OCI-M1 (cell line): ENCODE measurements around the gene MSI1.

Experiments used
- DNase-seq: peaks from one replicate; lab custom pipeline; 2025; lab: John Stamatoyannopoulos, UW

The MSI1 gene

DNA sequence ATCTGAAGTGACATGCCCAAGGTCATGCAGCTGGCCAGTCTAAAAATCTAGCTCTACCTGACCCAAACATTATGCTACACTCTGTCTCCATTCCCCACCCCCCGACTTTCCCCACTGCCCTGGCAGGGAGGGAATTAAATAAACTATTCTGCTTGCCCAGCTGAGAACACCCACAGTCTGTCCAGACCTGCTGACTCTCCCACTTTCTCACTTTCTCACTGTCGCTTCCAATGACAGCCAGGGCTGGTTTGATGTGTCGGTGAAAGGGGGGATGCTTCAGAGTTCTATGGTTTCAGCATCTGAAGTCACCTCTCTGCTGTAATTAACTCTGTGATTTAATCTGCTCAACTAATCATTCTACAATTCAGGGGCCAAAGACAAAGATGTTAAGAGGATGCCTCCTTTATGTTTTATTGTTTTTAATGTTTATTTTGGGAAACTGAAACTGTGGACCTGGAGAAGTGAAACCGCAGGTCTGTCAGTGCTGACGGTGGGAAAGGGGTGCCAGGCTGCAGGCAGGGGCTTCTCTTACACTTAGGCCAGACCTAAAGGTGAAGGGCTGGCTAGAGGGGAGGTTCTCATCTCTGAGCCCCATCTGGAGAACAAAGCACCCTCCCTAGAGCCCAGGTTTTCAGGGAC lies 8.1 kb upstream of the MSI1 start:
- no peak for DNase-seq

DNA sequence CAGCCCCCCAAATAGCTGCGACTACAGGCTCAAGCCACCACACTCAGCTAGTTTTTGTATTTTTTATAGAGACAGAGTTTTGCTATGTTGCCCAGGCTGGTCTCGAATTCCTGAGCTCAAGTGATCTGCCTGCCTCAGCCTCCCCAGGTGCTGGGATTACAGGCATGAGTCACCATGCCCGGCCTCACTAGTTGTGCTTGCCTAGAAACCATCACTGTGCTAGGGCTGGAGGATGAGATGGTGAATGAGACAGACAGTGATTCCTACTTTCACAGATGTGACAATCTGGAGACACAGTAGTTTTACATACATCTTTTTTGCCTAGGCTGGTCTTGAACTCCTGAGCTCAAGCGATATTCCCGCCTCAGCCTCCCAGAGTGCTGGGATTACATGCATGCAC lies 7.5 kb upstream of the MSI1 start:
- DNase-seq = no peak

DNA sequence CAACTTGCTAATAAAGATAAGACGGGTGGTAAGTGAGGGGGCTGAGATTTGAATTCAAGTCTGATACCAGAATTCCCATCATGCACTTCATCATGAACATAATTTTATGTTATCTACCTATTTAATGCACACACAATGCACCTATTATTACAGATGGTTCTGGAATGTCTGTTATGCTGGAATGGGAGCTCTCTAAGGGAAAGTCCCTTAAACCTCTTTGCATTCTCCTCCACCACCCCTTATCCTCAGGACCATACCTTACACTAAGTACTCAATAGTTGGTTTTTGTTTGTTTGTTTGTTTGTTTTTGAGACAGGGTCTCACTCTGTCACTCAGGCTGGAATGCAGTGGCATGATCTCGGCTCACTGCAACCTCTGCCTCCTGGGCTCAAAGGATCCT lies 7.0 kb upstream of the MSI1 start:
- no peak for DNase-seq

DNA sequence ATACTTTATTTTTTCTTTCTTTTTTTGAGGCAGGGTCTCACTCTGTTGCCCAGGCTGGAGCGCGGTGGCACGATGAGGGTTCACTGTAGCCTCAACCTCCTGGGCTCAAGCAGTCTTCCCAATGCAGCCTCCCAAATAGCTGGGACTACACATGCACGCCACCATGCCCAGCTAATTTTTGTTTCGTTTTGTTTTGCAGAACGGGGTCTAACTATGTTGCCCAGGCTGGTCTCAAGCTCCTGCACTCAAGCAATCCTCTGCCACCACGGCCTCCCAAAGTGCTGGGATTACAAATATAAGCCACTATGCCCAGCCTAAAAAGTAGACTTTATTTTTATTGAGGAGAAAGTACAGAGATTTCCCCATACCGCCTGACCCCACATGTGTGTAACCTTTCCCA lies 4.7 kb upstream of the MSI1 start:
- DNase-seq = no peak

DNA sequence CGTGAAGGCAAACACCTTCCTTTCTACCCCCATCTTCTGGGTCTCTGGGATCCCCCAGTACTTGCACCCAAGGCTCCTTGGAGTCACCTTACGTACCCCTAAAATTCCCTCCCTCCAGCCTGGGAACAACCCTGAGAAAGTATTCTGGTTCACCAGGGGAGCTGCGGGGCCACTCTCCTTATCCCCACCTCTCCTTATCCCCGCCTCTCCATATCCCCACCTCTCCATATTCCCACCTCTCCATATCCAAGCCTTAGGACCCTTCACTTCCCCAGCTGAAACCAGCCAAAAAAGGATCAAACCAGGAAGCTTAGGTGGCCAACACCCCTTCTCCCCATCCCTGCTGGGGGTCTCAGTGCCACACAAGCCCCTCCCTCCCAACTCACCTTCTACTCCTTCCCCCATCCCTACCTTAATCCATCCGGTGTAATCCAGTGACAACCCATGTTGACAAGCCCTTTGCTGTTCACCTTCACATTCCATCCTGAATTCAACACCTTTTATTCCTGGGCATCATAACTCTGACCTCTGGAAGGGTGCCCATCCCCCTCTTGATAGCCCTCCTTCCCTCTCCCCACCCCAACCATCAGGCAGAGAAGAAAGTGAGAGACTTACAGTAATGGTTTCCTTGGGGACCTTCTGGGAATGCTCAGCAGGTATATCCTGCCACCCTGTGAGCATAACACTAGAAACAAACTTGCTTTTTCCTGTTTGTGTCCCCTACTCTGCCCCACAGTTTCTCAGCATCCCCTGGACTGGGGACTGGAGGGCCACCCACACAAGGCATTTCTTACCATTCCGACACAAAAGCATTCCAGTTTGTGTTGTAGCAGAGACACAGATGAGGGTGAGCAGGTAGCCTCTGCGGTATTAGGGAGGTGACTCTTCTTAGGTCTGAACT lies 1.6 kb upstream of the MSI1 start:
- no peak for DNase-seq

DNA sequence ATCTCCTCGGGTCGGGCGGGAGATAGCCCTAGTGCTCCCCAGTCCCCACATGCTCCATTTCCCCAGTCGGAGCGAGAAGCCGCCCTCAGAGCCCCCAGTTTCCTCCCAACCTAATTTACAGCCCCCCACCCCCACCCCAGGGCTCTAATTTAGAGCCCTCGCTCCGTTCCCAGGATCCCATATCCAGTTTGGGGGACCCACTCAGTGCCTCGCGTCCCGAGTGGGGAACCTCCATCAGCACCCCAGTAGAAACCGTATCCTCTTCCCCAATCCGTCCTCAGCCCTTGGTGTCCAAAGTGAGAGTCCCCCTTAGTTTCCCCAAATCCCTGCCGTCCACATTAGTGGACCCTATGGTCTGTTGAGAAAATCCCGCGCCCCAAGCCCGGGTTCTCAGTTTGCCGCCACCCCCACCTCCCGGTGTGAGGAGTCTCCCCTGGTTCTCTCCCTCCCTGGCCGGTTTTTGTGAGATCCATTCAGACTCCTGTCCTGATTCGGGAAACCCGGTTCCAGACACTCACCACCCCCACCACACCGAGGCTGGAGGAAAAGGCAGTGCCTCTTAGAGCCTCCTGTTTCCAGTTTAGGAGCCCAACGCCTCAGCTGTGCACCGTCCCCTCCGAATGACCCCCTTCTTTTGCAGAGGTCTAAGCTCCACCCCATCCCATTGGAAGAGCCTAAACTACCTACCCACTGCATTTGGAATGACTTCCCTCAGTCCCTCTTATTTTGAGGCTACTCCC lies 809 bp upstream of the MSI1 start:
- no peak for DNase-seq

DNA sequence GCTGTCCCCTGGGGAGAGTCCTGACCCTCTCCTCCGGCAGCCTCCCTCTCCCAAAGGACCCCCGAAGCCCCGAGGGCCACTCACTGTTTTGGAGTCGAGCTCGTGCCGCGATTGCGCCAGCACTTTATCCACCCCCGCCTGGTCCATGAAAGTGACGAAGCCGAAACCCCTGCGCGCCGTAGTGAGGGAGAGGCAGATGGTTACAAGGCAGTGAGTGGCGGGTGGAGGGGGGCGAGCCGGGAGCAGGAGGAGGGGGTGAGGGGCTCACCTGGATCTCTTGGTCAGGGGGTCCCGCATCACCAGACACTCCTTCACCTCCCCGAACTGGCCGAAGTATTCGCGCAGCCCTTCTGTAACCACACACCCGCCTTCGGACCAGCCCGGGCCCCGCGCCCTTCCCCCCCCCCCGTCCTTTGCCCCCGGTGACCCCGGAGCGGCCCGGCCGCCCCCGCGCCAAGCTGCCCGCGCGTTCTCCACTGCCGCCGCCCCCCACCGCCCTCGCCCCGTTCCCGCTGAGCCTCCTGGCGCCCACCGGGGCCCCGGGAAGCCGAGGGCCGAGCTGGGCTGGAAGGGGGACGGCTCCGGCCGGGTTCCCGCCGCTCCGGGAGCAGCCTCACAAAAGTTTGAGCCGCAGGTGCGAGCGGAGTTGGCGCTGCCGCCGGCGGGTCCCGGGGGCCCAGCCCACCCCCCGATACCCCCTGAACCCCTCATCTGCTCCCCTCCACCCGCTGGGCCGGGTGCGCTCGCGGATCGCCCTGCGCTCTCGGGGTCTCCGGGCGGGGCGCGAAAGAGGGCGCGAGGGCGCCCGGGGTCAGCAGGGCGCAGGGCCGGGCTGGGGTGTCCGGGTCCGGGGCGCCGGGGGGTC lies 808 bp downstream of the MSI1 start:
- DNase-seq = no peak

DNA sequence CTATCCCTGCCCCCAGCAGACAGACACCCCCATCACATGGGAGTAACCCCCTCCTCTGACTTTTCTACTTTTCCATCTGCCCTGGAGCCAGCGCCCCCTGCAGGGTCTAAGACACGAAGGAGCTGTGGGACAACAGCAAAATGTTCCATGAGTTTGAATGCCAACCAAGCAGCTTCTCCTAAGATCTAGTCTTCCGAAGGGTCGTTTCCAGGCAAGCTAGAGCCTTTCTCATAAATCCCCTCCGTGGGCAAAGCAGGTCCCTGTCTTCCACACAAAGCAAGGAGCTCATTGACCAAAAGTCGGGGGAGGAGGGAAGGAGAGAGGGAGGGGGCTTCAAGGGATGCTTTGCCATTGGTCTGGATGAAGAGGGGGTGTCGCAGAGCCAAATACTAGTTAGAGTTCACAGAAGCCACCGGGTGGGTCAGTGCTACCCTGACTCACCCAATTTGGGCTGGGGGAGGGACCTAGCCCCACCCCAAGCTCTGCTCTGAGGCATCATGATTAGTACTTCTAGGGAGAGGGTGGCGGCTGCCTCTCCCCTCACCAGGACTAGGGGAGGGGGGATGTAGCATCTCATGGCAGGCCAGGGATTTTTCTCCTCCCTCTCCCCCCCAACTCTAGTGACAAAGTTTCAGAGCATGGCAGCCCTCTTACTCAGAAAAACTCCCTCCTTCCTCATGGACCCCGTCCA lies 1.6 kb downstream of the MSI1 start:
- DNase-seq = peak; percentile 7

DNA sequence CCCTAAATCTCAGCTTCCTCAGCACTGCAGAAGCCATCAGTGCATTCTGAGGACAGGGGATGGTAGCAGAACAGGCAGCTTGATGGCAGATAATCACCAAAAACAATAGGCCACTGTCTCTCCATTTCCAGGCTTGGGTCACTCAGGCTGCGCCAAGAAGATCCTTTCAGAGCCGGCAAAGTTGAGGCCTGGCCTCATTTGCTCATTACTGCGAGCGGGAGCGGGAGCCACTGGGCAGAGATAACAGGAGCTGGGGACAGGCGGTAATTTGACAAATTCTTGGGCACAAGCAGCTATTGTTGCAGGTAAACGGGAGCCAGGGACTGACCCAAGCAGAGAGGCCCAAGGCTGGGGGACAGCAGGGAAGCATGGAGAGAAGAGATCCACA lies 2.1 kb downstream of the MSI1 start:
- DNase-seq = no peak

DNA sequence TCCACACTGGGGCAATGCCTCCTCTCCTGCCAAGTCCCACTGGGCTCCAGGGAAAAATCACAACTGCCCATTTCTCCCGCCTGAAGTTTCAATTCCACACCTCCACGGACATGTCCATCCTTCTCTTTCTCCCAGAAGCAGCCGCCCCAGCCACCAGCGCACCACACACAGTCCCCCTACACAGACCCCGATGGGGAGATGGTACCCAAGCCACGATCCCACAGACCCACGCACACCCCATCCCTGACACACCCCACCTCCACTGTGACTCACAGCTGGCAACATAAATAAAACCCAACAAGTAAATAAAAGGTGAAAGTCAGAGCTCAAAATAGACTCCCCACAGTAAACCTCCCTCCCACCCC lies 2.6 kb downstream of the MSI1 start:
- DNase-seq = no peak

DNA sequence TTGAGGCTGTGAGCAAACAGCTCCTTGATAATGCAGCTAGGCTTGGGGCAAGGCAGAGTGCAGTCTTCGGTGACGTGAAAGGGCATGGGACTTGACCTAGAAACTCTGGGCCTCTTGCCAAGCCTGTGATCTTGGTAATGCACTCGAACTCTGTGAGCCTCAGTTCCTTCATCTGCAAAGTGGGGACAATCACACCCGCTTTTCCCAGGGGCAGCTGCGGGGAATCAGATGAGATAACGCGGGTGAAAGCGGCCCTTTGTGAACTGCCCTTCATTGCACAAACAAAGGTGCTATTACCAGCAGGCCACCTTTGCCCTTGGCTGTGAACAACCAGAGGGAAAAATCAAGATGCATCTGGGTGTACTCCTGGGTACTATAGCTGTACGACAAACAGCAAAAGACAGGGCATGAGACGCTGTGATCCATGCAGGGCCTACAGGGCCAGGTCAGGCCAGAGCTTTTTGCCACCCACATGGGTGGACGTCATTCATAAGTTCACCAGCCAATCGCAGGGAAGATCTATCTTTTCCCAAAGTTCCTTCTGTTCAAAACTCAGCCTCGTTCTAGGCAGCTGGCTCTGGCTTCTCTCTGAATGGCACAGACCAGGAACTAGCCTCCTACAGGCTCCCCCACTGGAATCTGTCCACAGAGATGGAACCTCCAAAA lies 3.2 kb downstream of the MSI1 start:
- DNase-seq = no peak

DNA sequence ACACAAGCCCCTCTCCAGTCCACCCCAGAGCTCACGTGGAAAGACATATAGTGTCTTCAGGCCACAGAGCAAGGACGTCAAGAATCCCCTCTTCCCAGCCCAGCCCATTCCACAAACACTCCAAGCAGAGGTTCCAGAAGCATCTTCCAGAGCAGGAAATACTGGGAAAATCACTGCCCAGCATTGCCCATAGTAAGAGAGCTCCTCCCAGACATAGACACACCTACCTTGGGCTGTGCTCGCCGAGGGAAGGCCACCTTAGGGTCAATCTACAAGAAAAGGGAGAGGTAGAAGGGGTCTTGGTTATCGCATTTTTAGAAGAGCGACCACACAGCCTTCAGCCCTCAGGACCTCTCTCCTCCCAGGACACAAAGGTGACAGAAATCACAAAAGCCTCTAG lies 4.5 kb downstream of the MSI1 start:
- no peak for DNase-seq

DNA sequence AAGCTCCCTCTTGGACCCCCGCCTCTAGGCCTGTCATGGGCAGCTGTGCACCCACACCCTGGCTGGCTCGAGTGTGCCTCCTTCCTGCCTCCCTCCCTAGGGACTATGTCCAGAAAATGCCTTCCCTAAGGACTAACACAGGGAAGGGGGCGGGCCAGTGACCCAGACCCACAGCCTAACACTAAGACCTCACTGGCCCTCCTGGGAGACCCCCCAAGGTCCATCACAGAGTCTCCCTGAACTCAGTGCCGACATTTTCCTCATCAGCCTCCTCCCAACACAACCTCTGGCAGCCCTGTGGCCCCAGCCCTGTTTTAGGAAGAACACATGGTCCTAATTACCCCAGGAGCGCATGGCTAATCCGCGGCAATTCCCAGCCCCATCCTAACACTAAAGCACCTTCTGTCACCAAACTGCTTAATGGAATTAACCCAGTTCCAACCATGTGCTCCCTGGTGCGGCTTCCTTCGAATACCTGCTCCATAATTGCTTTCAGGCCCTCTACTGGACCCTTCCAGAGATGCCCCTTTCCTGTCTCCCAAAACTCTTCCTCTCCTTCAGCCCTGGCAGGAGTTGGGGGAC lies 5.6 kb downstream of the MSI1 start:
- DNase-seq = no peak

DNA sequence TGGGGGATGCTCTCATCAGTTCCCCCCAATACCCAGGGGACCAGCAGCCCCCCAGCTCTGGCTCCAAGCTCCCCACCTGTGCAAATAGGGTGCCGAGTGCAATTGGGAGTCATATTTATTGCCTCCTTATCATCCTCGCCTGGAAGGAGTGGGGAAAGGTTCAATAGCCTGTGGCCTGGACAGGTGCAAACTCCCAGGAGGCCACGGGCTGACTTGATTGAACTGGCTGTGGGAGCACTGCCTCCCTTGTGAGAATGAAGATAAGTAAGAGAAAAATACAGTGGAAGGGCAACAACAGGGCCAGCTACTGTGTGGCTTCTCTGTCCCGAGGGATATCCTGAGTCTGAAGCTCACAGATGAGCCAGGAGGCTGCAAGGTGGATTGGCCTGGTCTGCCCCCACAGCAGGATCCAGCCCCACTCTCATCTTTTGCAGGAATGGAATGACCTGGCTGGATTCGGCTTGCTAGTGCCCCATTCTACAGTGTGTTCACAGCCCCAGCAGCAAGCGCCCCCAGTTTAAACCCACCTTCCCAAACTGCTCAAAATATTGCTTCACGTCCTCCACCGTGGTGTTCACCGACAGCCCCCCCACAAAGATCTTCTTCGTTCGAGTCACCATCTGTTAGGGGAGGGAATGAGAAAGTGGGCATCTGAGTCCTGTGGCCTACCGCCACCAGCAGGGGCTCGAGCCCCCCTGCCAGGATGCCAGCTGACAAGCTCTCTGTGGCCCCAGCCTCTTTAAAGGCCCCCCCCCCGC lies 6.3 kb downstream of the MSI1 start:
- DNase-seq = no peak

DNA sequence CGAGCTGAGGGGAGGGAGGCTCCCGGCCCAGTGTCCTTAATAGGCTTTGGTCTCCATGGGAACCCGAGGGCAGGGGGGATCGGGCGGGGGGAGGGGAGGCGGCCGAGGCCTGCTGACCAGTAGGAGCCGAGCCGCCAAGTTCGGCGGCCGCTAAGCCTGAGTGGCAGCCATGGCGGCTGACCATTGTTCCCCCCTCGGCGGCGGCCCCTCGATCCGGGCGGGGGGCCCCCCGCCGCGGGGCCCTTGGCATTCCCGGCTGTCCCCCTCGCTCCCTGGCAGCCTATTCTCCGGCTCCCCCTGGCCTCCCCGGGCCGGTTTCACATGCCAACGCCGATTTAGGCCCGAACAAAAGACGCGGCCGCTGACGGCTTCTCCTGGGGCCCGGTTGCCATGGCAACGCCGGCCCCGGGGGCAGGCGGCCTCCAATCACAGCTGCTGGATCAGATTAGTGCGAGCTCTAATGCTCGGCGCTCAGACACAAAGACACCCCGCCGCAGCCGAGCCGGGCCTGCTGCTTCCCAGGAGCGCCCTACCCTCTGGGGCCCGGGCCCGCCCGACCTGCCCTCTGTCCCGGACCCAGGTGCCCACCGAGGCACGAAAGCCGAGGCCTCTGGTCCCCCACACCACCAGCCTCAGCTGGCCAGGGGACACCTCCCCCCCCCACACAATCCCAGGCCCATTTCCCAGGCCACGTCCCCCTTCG lies 7.3 kb downstream of the MSI1 start:
- DNase-seq = no peak

DNA sequence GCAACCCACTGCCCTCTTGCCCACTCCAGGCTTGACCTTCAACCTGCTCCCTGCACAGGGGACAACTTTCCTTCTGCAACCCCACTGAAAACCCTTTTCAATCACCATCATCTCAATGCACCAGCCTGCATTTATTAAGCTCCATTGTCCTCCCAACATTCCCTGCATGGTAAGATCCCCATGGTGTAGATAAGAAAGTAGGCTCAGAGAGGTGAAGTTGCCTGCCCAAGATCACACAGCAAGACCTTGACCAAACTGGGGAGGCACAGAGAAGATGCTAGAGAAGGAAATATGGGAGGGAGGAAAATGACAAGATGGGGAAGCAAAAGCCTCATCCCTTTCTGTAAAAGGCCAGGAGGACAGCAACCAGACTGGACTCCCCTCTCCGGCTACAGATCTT lies 9.8 kb downstream of the MSI1 start:
- no peak for DNase-seq

DNA sequence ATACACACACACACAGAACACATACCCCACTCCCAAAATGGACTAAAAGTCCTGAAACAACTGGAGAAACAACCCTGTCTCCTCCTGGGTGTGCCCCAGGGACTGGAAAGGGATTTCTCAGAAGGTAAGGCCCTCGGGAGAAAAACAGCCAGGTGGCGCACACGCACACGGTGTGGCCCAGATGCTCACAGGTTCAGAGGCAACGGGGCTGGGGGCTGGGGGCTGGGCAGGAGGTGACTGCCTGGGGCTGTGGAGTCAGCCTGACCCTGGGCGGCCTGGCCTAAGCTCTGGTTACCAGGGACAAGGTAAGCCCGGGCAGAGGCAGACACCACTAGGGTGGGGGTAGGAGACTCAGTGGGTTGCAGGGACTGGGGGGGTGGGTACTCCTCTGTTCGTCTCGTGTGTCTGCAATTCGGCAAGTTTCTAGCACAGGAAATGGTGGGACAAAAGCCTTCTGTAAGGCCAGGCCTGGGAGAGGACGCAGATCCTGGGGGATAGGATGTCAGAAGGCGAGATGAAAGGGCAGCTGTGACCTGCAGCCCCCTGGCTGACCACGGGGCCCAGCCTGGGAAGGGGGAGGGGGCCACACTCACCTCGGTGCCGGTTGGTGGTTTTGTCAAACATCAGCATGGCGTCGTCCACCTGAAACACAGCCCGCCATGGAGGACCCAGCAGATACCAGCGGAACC lies 10.4 kb downstream of the MSI1 start:
- DNase-seq = no peak

DNA sequence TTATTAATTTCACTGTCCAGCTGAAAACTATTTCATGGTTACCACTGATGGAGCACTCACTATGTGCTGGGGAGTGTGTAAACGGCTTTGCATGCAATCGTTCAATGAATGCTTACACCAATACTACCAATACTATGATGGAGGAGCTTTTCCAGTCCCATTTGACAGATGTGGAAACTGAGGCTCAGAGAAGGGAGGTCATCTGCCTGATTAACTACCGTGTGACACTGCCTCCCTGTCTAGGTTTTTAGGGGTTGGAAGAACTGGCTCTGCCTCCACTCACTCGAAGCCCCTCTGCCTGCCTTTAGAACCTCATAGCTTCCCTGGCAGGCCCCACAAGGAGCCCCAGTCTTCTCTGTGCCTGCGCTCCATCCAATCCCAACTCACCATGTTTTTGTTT lies 11.9 kb downstream of the MSI1 start:
- DNase-seq = no peak
